MCF 10A (cell line): ENCODE measurements around the gene LCN9. TPM values are rescaled to one million over a fixed set of nuclear protein-coding genes. Genes with fewer than 3 reads are reported as not detected.
"Not testable (repeated sequence)": the region's sequence is repeated elsewhere in the genome, so short reads cannot be mapped to it uniquely, and the experiment has no call there.

Experiments used
- BruUV-seq: library from RNA; stranded (reverse); fragments of 400-500 nt; replicated peaks from 2 replicates; lab custom pipeline; 2021; lab: Mats Ljungman, UMichigan
- CTCF ChIA-PET: fragments of 300-600 bp; sonication (Branson Sonifier 250); formaldehyde crosslinking; extraction: SDS; loops from one replicate; lab custom pipeline; 2021; ENCODE audit warnings: antibody characterized with exemption, inconsistent platforms; lab: Yijun Ruan, JAX
- POLR2A ChIA-PET: fragments of 300-600, 350-650 bp; sonication (Branson Sonifier 250); formaldehyde crosslinking; extraction: SDS; loops from one replicate; lab custom pipeline; 2020; ENCODE audit warnings: antibody characterized with exemption, inconsistent platforms; lab: Yijun Ruan, JAX
- DNase-seq: peaks from one replicate; pipeline ENCODE4 v3.0.0-alpha.2; 2018; ENCODE audit not compliant: unreplicated experiment
- H3K27ac Mint-ChIP-seq: one replicate; pipeline ENCODE4 v1.8.0; 2022; ENCODE audit warnings: mild to moderate bottlenecking, low read depth, mixed read lengths; ENCODE audit not compliant: unreplicated experiment
- H3K27me3 Mint-ChIP-seq: one replicate; pipeline ENCODE4 v1.8.0; 2022; ENCODE audit warnings: mixed read lengths; ENCODE audit not compliant: insufficient read depth, unreplicated experiment
- H3K36me3 Mint-ChIP-seq: one replicate; pipeline ENCODE4 v1.8.0; 2022; ENCODE audit warnings: mild to moderate bottlenecking, moderate library complexity, mixed read lengths; ENCODE audit not compliant: insufficient read depth, unreplicated experiment
- H3K4me1 Mint-ChIP-seq: one replicate; pipeline ENCODE4 v1.8.0; 2022; ENCODE audit warnings: mixed read lengths; ENCODE audit not compliant: insufficient read depth, unreplicated experiment
- H3K4me3 Mint-ChIP-seq: one replicate; pipeline ENCODE4 v1.8.0; 2022; ENCODE audit warnings: mild to moderate bottlenecking, moderate library complexity, mixed read lengths; ENCODE audit not compliant: unreplicated experiment
- H3K9me3 Mint-ChIP-seq: one replicate; pipeline ENCODE4 v1.8.0; 2022; ENCODE audit warnings: mixed read lengths; ENCODE audit not compliant: unreplicated experiment
- CTCF ChIP-seq: fragments of 200-600 bp; IDR thresholded peaks from one replicate; pipeline ENCODE4 v1.8.0; 2022; ENCODE audit warnings: antibody characterized with exemption, mild to moderate bottlenecking; ENCODE audit not compliant: unreplicated experiment
- intact Hi-C: fragments of 100-400 bp; cut with micrococcal nuclease; formaldehyde crosslinking; loops from 2 replicates; pipeline ENCODE4 v1.14.1; 2022
- total RNA-seq: library from RNA; stranded (reverse); gene quantifications from 2 replicates; pipeline ENCODE4 v1.2.3, GENCODE V29; 2022

LCN9 gene
- total RNA-seq, 1 experiment from 2014 or later, result not detected

GRCh38 chr9:135665795-135666189, 2.7 kb downstream of the LCN9 start:
- Mint-ChIP-seq H3K9me3 (no peaks in the 10 kb centered on the region), H3K4me1 (no peaks in the 10 kb centered on the region), H3K4me3 (no peak overlapping the region), H3K36me3 (no peaks in the 10 kb centered on the region), H3K27ac (no peak overlapping the region), H3K27me3 (peaks cover 19% of the 10 kb centered on the region)
- DNase-seq, result no peak
- no peak for TF ChIP-seq CTCF
- BruUV-seq, result no TSS peak
- intact Hi-C loops, result no loop called here
- POLR2A ChIA-PET, result no interaction called here
- CTCF ChIA-PET, result no interaction called here

- no peaks in the 10 kb centered on the region for H3K36me3 Mint-ChIP-seq
- TF ChIP-seq CTCF, result no peak
- intact Hi-C loops, result no loop called here
- no peak overlapping the region for H3K4me3 Mint-ChIP-seq
- DNase-seq, result no peak
- no peaks in the 10 kb centered on the region for H3K4me1 Mint-ChIP-seq
- H3K27ac Mint-ChIP-seq, result no peak overlapping the region
- BruUV-seq, result no TSS peak
- POLR2A ChIA-PET, result no interaction called here
- CTCF ChIA-PET, result no interaction called here
- H3K27me3 Mint-ChIP-seq, result peaks cover 19% of the 10 kb centered on the region
- H3K9me3 Mint-ChIP-seq, result no peaks in the 10 kb centered on the region
Observed at GRCh38 chr9:135666534-135667462, 3.7 kb downstream of the LCN9 start.

- Mint-ChIP-seq H3K36me3 (no peaks in the 10 kb centered on the region), H3K27ac (no peak overlapping the region), H3K4me3 (no peak overlapping the region), H3K9me3 (no peaks in the 10 kb centered on the region), H3K4me1 (no peaks in the 10 kb centered on the region), H3K27me3 (peaks cover 19% of the 10 kb centered on the region)
- POLR2A ChIA-PET, result interaction anchor here (0.6 kb wide), 2 partner anchors 501 to 608 kb away, joined by 3 read pairs; no protein-coding TSS in a partner anchor
- BruUV-seq, result no TSS peak
- CTCF ChIA-PET, result no interaction called here
- intact Hi-C loops, result no loop called here
- TF ChIP-seq CTCF, result no peak
- no peak for DNase-seq
Observed at GRCh38 chr9:135667463-135668001, 4.4 kb downstream of the LCN9 start.

- H3K36me3 Mint-ChIP-seq, H3K4me1 Mint-ChIP-seq, POLR2A ChIA-PET, H3K4me3 Mint-ChIP-seq, CTCF ChIA-PET, H3K9me3 Mint-ChIP-seq, BruUV-seq, intact Hi-C loops, H3K27ac Mint-ChIP-seq, DNase-seq: not testable (repeated sequence)
- H3K27me3 Mint-ChIP-seq, result peaks cover 31% of the 10 kb centered on the region
Observed at GRCh38 chr9:135669018-135669417, 5.9 kb downstream of the LCN9 start.
